GM04503 (cell line): ENCODE data around the gene HADHB.
A peak's percentile ranks its signal among the peaks of the same experiment; 100 is the strongest.
"Not testable (repeated sequence)": the region's sequence is repeated elsewhere in the genome, so short reads cannot be mapped to it uniquely, and the experiment has no call there.

Experiments
- DNase-seq: peaks from one replicate; pipeline ENCODE4 v3.0.0-alpha.2; 2012; ENCODE audit warnings: low read depth

HADHB gene

GRCh38 chr2:26297061-26297460 is 52.3 kb downstream of the HADHB start:
- no peak for DNase-seq

GRCh38 chr2:26298286-26298637 is 53.5 kb downstream of the HADHB start:
- no peak for DNase-seq

- DNase-seq: peak; percentile 14
These were observed 54.1 kb downstream of the HADHB start for GRCh38 chr2:26298638-26299393.

- peak; percentile 28 for DNase-seq
These were observed 54.8 kb downstream of the HADHB start for GRCh38 chr2:26299471-26300101.

- DNase-seq: no peak
These were observed 55.6 kb downstream of the HADHB start for GRCh38 chr2:26300234-26300925.

- DNase-seq: no peak
These were observed 58.1 kb downstream of the HADHB start for GRCh38 chr2:26302846-26303245.

GRCh38 chr2:26305094-26305493 is 60.4 kb downstream of the HADHB start:
- DNase-seq: not testable (repeated sequence)

- no peak for DNase-seq
These were observed 60.8 kb downstream of the HADHB start for GRCh38 chr2:26305540-26305939.

GRCh38 chr2:26309921-26310320 is 65.2 kb downstream of the HADHB start:
- no peak for DNase-seq

- no peak for DNase-seq
These were observed 67.7 kb downstream of the HADHB start for GRCh38 chr2:26312471-26312870.

- DNase-seq: no peak
These were observed 68.7 kb downstream of the HADHB start for GRCh38 chr2:26313446-26313845.

- DNase-seq: no peak
These were observed 69.5 kb downstream of the HADHB start for GRCh38 chr2:26314243-26314642.

GRCh38 chr2:26316041-26316440 is 71.3 kb downstream of the HADHB start:
- no peak for DNase-seq

GRCh38 chr2:26316845-26317244 is 72.1 kb downstream of the HADHB start:
- DNase-seq: no peak

GRCh38 chr2:26317377-26318105 is 72.8 kb downstream of the HADHB start:
- DNase-seq: no peak

GRCh38 chr2:26318950-26319349 is 74.2 kb downstream of the HADHB start:
- no peak for DNase-seq

GRCh38 chr2:26324479-26324878 is 79.7 kb downstream of the HADHB start:
- not testable (repeated sequence) for DNase-seq

- no peak for DNase-seq
These were observed 80.2 kb downstream of the HADHB start for GRCh38 chr2:26324903-26325302.

- DNase-seq: no peak
These were observed 81.1 kb downstream of the HADHB start for GRCh38 chr2:26325851-26326250.

- no peak for DNase-seq
These were observed 81.8 kb downstream of the HADHB start for GRCh38 chr2:26326514-26326913.

GRCh38 chr2:26327291-26328272 is 82.8 kb downstream of the HADHB start:
- DNase-seq: no peak
